ENCODE results near the gene AGBL2. TPM values are rescaled to one million over a fixed set of nuclear protein-coding genes. Genes with fewer than 3 reads are reported as not detected.
"Not testable (repeated sequence)": the region's sequence is repeated elsewhere in the genome, so short reads cannot be mapped to it uniquely, and the experiment has no call there.

Gene AGBL2
- total and polyA plus RNA-seq, 4 donors, result 0.36 to 3.6 (median 2.4) TPM

GRCh38 chr11:47711816-47712215 lies 3.4 kb downstream of the AGBL2 start:
- H3K27me3 ChIP-seq (ENCODE audit: control insufficient read depth in 4 of 4, insufficient read depth in 4 of 4, low read length in 3 of 4), result no peaks in the 10 kb centered on the region
- H3K4me3 ChIP-seq (ENCODE audit: low read depth in 1 of 3, low read length in 3 of 3), result no peak overlapping the region
- no peaks in the 10 kb centered on the region for H3K9me3 ChIP-seq (ENCODE audit: control insufficient read depth in 4 of 4, low read length in 3 of 4)
- TF ChIP-seq FOXA2 (IDR thresholded peaks at IDR 0.05) (no peak), ZBTB33 (IDR thresholded peaks at IDR 0.05) (no peak), RXRA (IDR thresholded peaks at IDR 0.05) (no peak)
- H3K4me1 ChIP-seq (ENCODE audit: control insufficient read depth in 4 of 4, insufficient read depth in 4 of 4, low read length in 3 of 4), result peaks cover 3 to 23% (median 9%) of the 10 kb centered on the region in 4 donors
- no peak overlapping the region for H3K9ac ChIP-seq (ENCODE audit: low read depth in 1 of 2, low read length in 2 of 2)
- H3K27ac ChIP-seq (ENCODE audit: low read depth in 1 of 2, low read length in 2 of 2), result no peak overlapping the region
- 63% methylated on average over 5 of the region's 5 CpGs for WGBS
- no peak for DNase-seq (ENCODE audit: low spot score)
- peaks cover 2 to 4% (median 3%) of the 10 kb centered on the region in 4 donors for H3K36me3 ChIP-seq (ENCODE audit: control insufficient read depth in 4 of 4, insufficient read depth in 3 of 4, low read depth in 1 of 4, low read length in 3 of 4)

- TF ChIP-seq GABPA (IDR thresholded peaks at IDR 0.05 in 1 of 2, conservative IDR thresholded peaks at IDR 0.05 in 1 of 2) (no peak), SP1 (IDR thresholded peaks at IDR 0.05) (no peak), HNF4A (conservative IDR thresholded peaks at IDR 0.05) (peak; percentile 31 to 43)
- H3K9me3 ChIP-seq (ENCODE audit: control insufficient read depth in 4 of 4, low read length in 3 of 4), result no peaks in the 10 kb centered on the region
- no peaks in the 10 kb centered on the region for H3K27me3 ChIP-seq (ENCODE audit: control insufficient read depth in 4 of 4, insufficient read depth in 4 of 4, low read length in 3 of 4)
- no peak for DNase-seq (ENCODE audit: low spot score)
- H3K4me3 ChIP-seq (ENCODE audit: low read depth in 1 of 3, low read length in 3 of 3), result no peak overlapping the region
- H3K9ac ChIP-seq (ENCODE audit: low read depth in 1 of 2, low read length in 2 of 2), result no peak overlapping the region
- H3K36me3 ChIP-seq (ENCODE audit: control insufficient read depth in 4 of 4, insufficient read depth in 3 of 4, low read depth in 1 of 4, low read length in 3 of 4), result no peaks in the 10 kb centered on the region
- H3K4me1 ChIP-seq (ENCODE audit: control insufficient read depth in 4 of 4, insufficient read depth in 4 of 4, low read length in 3 of 4), result peaks cover 3 to 23% (median 9%) of the 10 kb centered on the region in 4 donors
- H3K27ac ChIP-seq (ENCODE audit: low read depth in 1 of 2, low read length in 2 of 2), result no peak overlapping the region
- WGBS, result 59% methylated on average over 5 of the region's 5 CpGs
Measured at GRCh38 chr11:47711225-47711624, 3.9 kb downstream of the AGBL2 start.

- not testable (repeated sequence) for H3K27ac ChIP-seq (ENCODE audit: low read depth in 1 of 2, low read length in 2 of 2); H3K9ac ChIP-seq (ENCODE audit: low read depth in 1 of 2, low read length in 2 of 2)
- 94% methylated on average over 5 of the region's 5 CpGs for WGBS
Measured at GRCh38 chr11:47707275-47707786, 7.8 kb downstream of the AGBL2 start.

GRCh38 chr11:47705721-47706120 lies 9.4 kb downstream of the AGBL2 start:
- Histone ChIP-seq H3K4me1 (ENCODE audit: control insufficient read depth in 4 of 4, insufficient read depth in 4 of 4, low read length in 3 of 4) (no peaks in the 10 kb centered on the region), H3K36me3 (ENCODE audit: control insufficient read depth in 4 of 4, insufficient read depth in 3 of 4, low read depth in 1 of 4, low read length in 3 of 4) (peaks cover 0 to 1% (median 0%) of the 10 kb centered on the region in 4 donors), H3K9me3 (ENCODE audit: control insufficient read depth in 4 of 4, low read length in 3 of 4) (no peaks in the 10 kb centered on the region), H3K27me3 (ENCODE audit: control insufficient read depth in 4 of 4, insufficient read depth in 4 of 4, low read length in 3 of 4) (no peaks in the 10 kb centered on the region), H3K9ac (ENCODE audit: low read depth in 1 of 2, low read length in 2 of 2) (no peak overlapping the region), H3K27ac (ENCODE audit: low read depth in 1 of 2, low read length in 2 of 2) (no peak overlapping the region), H3K4me3 (ENCODE audit: low read depth in 1 of 3, low read length in 3 of 3) (no peak overlapping the region)
- 93% methylated on average over 1 of the region's 1 CpG for WGBS
- TF ChIP-seq JUND (IDR thresholded peaks at IDR 0.05) (no peak), CTCF (IDR thresholded peaks at IDR 0.05; ENCODE audit: low read depth, low read length, missing input control) (no peak)
- no peak for DNase-seq (ENCODE audit: low spot score)

More at GRCh38 chr11:47707275-47707786, 7.8 kb downstream of the AGBL2 start:
- not testable (repeated sequence) for H3K36me3 ChIP-seq (ENCODE audit: control insufficient read depth in 4 of 4, insufficient read depth in 3 of 4, low read depth in 1 of 4, low read length in 3 of 4); H3K4me1 ChIP-seq (ENCODE audit: control insufficient read depth in 4 of 4, insufficient read depth in 4 of 4, low read length in 3 of 4); H3K4me3 ChIP-seq (ENCODE audit: low read depth in 1 of 3, low read length in 3 of 3); H3K9me3 ChIP-seq (ENCODE audit: control insufficient read depth in 4 of 4, low read length in 3 of 4); H3K27me3 ChIP-seq (ENCODE audit: control insufficient read depth in 4 of 4, insufficient read depth in 4 of 4, low read length in 3 of 4); DNase-seq (ENCODE audit: low spot score)

Measured in liver (tissue), 9 donors.